ENCODE results near the gene ETV1. TPM values are rescaled to one million over a fixed set of nuclear protein-coding genes. Genes with fewer than 3 reads are reported as not detected.

ETV1 gene
- polyA plus RNA-seq, 1 donor from 2014 or later = 1.5 TPM

DNA sequence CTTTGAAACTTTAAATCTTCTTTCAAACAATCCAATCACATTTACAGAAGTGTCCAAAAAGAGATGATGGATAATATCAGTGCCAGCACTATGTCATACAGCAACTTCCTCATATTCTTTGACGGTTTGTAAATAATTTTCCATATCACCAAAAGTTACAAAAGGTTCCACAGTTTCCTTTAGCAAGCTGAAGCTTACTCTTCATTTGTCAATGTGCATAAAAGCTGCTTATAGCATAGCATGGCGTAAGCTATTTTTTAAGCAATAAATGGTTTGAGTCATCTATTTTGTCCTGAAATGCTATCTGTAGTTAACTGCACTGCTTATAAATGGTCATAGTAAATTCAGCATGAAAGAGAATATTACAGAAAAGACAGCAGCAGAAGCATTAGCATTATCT is 95.1 kb downstream of the ETV1 start:
- Histone ChIP-seq H3K4me2 (ENCODE audit: low read length) (no peak overlapping the region), H3K9me3 (ENCODE audit: low read length) (no peaks in the 10 kb centered on the region), H3K9me2 (ENCODE audit: insufficient read depth, low read length) (no peaks in the 10 kb centered on the region), H3K36me3 (ENCODE audit: insufficient read depth, low read length) (no peaks in the 10 kb centered on the region), H3K4me3 (ENCODE audit: low read length) (no peak overlapping the region), H3K27me3 (ENCODE audit: insufficient read depth, low read depth, low read length) (no peaks in the 10 kb centered on the region), H3K9ac (ENCODE audit: low read length) (no peak overlapping the region), H3F3A (ENCODE audit: insufficient read depth, low read length, poor library complexity, severe bottlenecking) (no peaks in the 10 kb centered on the region), H3K27ac (ENCODE audit: low read length) (no peak overlapping the region), H4K20me1 (ENCODE audit: insufficient read depth) (no peaks in the 10 kb centered on the region), H2AFZ (ENCODE audit: low read depth, low read length) (no peak overlapping the region), H3K79me2 (replicated peaks; ENCODE audit: insufficient read depth, low read length) (no peaks in the 10 kb centered on the region)
- no peak for TF ChIP-seq TAF1 (IDR thresholded peaks at IDR 0.05; ENCODE audit: low read depth)
- TF ChIP-seq, protein P1, sequence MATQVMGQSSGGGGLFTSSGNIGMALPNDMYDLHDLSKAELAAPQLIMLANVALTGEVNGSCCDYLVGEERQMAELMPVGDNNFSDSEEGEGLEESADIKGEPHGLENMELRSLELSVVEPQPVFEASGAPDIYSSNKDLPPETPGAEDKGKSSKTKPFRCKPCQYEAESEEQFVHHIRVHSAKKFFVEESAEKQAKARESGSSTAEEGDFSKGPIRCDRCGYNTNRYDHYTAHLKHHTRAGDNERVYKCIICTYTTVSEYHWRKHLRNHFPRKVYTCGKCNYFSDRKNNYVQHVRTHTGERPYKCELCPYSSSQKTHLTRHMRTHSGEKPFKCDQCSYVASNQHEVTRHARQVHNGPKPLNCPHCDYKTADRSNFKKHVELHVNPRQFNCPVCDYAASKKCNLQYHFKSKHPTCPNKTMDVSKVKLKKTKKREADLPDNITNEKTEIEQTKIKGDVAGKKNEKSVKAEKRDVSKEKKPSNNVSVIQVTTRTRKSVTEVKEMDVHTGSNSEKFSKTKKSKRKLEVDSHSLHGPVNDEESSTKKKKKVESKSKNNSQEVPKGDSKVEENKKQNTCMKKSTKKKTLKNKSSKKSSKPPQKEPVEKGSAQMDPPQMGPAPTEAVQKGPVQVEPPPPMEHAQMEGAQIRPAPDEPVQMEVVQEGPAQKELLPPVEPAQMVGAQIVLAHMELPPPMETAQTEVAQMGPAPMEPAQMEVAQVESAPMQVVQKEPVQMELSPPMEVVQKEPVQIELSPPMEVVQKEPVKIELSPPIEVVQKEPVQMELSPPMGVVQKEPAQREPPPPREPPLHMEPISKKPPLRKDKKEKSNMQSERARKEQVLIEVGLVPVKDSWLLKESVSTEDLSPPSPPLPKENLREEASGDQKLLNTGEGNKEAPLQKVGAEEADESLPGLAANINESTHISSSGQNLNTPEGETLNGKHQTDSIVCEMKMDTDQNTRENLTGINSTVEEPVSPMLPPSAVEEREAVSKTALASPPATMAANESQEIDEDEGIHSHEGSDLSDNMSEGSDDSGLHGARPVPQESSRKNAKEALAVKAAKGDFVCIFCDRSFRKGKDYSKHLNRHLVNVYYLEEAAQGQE (IDR thresholded peaks at IDR 0.05; ENCODE audit: borderline replicate concordance) = no peak
- TF ChIP-seq EZH2 (IDR thresholded peaks at IDR 0.05; ENCODE audit: borderline replicate concordance, insufficient read depth, low read length, poor library complexity, severe bottlenecking) = no peak
- TF ChIP-seq POLR2AphosphoS5 (IDR thresholded peaks at IDR 0.05) = no peak
- no peak for TF ChIP-seq RAD21 (conservative IDR thresholded peaks at IDR 0.05)
- TF ChIP-seq EP300 (conservative IDR thresholded peaks at IDR 0.05; ENCODE audit: poor library complexity, severe bottlenecking) = no peak
- no peak for TF ChIP-seq SMC3 (conservative IDR thresholded peaks at IDR 0.05; ENCODE audit: poor library complexity)
- TF ChIP-seq MXI1 (conservative IDR thresholded peaks at IDR 0.05; ENCODE audit: poor library complexity, severe bottlenecking) = no peak
- no peak for TF ChIP-seq CTCF (IDR thresholded peaks at IDR 0.05; ENCODE audit: poor library complexity, severe bottlenecking)

- Histone ChIP-seq H3K79me2 (replicated peaks; ENCODE audit: insufficient read depth, low read length) (no peaks in the 10 kb centered on the region), H3K4me3 (ENCODE audit: low read length) (no peak overlapping the region), H3K27ac (ENCODE audit: low read length) (no peak overlapping the region), H3K9ac (ENCODE audit: low read length) (no peak overlapping the region), H3F3A (ENCODE audit: insufficient read depth, low read length, poor library complexity, severe bottlenecking) (no peaks in the 10 kb centered on the region), H4K20me1 (ENCODE audit: insufficient read depth) (no peaks in the 10 kb centered on the region), H3K9me3 (ENCODE audit: low read length) (no peaks in the 10 kb centered on the region), H3K36me3 (ENCODE audit: insufficient read depth, low read length) (no peaks in the 10 kb centered on the region), H3K4me2 (ENCODE audit: low read length) (no peak overlapping the region), H3K27me3 (ENCODE audit: insufficient read depth, low read depth, low read length) (no peaks in the 10 kb centered on the region), H2AFZ (ENCODE audit: low read depth, low read length) (no peak overlapping the region), H3K9me2 (ENCODE audit: insufficient read depth, low read length) (no peaks in the 10 kb centered on the region)
- TF ChIP-seq MXI1 (conservative IDR thresholded peaks at IDR 0.05; ENCODE audit: poor library complexity, severe bottlenecking) (no peak), EP300 (conservative IDR thresholded peaks at IDR 0.05; ENCODE audit: poor library complexity, severe bottlenecking) (no peak), RAD21 (conservative IDR thresholded peaks at IDR 0.05) (no peak), EZH2 (IDR thresholded peaks at IDR 0.05; ENCODE audit: borderline replicate concordance, insufficient read depth, low read length, poor library complexity, severe bottlenecking) (no peak), POLR2AphosphoS5 (IDR thresholded peaks at IDR 0.05) (no peak), CTCF (IDR thresholded peaks at IDR 0.05; ENCODE audit: poor library complexity, severe bottlenecking) (no peak), SMC3 (conservative IDR thresholded peaks at IDR 0.05; ENCODE audit: poor library complexity) (no peak), TAF1 (IDR thresholded peaks at IDR 0.05; ENCODE audit: low read depth) (no peak)
- TF ChIP-seq, protein P1 (IDR thresholded peaks at IDR 0.05; ENCODE audit: borderline replicate concordance) = no peak
Observed at GRCh38 chr7:13890793-13891192, 98.7 kb downstream of the ETV1 start.

Measured in neural cell (in vitro differentiated cells).